Hepatocyte (in vitro differentiated cells): Measurements from ENCODE around the gene FADS1. TPM values are rescaled to one million over a fixed set of nuclear protein-coding genes. Genes with fewer than 3 reads are reported as not detected.

Experiments used
- DNase-seq: peaks from one replicate; pipeline ENCODE4 v3.0.0-alpha.2; 2016; ENCODE audit warnings: low spot score
- H2AFZ ChIP-seq: fragments of 200-600 bp; sonication (generic); 2 replicates; pipeline ENCODE4 v1.6.0; 2016; ENCODE audit warnings: antibody characterized with exemption, mild to moderate bottlenecking
- H3K27ac ChIP-seq: fragments of 200-600 bp; sonication (generic); 2 replicates; pipeline ENCODE4 v1.5.1; 2016; ENCODE audit warnings: mild to moderate bottlenecking
- H3K27me3 ChIP-seq: fragments of 200-600 bp; sonication (generic); 2 replicates; pipeline ENCODE4 v1.6.1; 2016
- H3K36me3 ChIP-seq: fragments of 200-600 bp; sonication (generic); replicated peaks from 2 replicates; pipeline ENCODE4 v1.5.1; 2016; ENCODE audit warnings: low read depth; ENCODE audit not compliant: insufficient read depth
- H3K4me1 ChIP-seq: fragments of 200-600 bp; sonication (generic); 2 replicates; pipeline ENCODE4 v1.5.1; 2016; ENCODE audit warnings: mild to moderate bottlenecking, moderate library complexity; ENCODE audit not compliant: insufficient read depth
- H3K4me2 ChIP-seq: fragments of 200-600 bp; sonication (generic); 2 replicates; pipeline ENCODE4 v1.6.0; 2016
- H3K4me3 ChIP-seq: fragments of 200-600 bp; sonication (generic); 2 replicates; pipeline ENCODE4 v1.5.1; 2016; ENCODE audit warnings: mild to moderate bottlenecking
- H3K79me2 ChIP-seq: fragments of 200-600 bp; sonication (generic); 2 replicates; pipeline ENCODE4 v1.6.0; 2017; ENCODE audit warnings: mild to moderate bottlenecking
- H3K9me2 ChIP-seq: fragments of 200-600 bp; sonication (generic); replicated peaks from 2 replicates; pipeline ENCODE4 v1.6.0; 2017; ENCODE audit warnings: mild to moderate bottlenecking; ENCODE audit not compliant: insufficient read depth
- H3K9me3 ChIP-seq: fragments of 200-600 bp; sonication (generic); 2 replicates; pipeline ENCODE4 v1.5.1; 2016; ENCODE audit warnings: low read depth, mild to moderate bottlenecking
- H4K20me1 ChIP-seq: fragments of 200-600 bp; sonication (generic); 2 replicates; pipeline ENCODE4 v1.6.0; 2016; ENCODE audit warnings: mild to moderate bottlenecking; ENCODE audit not compliant: insufficient read depth, poor library complexity, severe bottlenecking
- EZH2 ChIP-seq: fragments of 200-600 bp; sonication (generic); IDR thresholded peaks from 2 replicates; pipeline ENCODE4 v1.6.1; 2016; ENCODE audit warnings: antibody characterized with exemption, mild to moderate bottlenecking, borderline replicate concordance
- EZH2phosphoT487 ChIP-seq: fragments of 200-600 bp; sonication (generic); IDR thresholded peaks from one replicate; pipeline ENCODE4 v1.6.1; 2018; ENCODE audit warnings: antibody characterized with exemption, mild to moderate bottlenecking, low read depth, moderate library complexity; ENCODE audit not compliant: unreplicated experiment, severe bottlenecking
- WGBS: methylation state at CpG from one replicate; pipeline ENCODE4 v1.1.6; 2016; ENCODE audit warnings: low lambda C conversion rate; ENCODE audit errors: missing lambda C conversion rate; 5-methylcytosine and 5-hydroxymethylcytosine counted together
- polyA plus RNA-seq: library from polyadenylated mRNA; unstranded; fragments of >200 nt; fragmentation: Nextera tagmentation; extraction: Ambion mirVana; gene quantifications from 2 replicates; pipeline ENCODE4 v1.2.1, GENCODE V29; 2016
- total RNA-seq: library from RNA; depleted of rRNA; stranded (reverse); fragments of >200 nt; gene quantifications from 2 replicates; pipeline ENCODE4 v1.2.3, GENCODE V29; 2014
- TF ChIP-seq, protein P1 (sequence below): fragments of 200-600 bp; sonication (generic); IDR thresholded peaks from 2 replicates; pipeline ENCODE4 v1.5.1; 2016; ENCODE audit warnings: antibody characterized with exemption, mild to moderate bottlenecking; ENCODE audit not compliant: poor library complexity

Gene FADS1
- total and polyA plus RNA-seq, 2 experiments from 2014 or later: 151 to 230 TPM

DNA sequence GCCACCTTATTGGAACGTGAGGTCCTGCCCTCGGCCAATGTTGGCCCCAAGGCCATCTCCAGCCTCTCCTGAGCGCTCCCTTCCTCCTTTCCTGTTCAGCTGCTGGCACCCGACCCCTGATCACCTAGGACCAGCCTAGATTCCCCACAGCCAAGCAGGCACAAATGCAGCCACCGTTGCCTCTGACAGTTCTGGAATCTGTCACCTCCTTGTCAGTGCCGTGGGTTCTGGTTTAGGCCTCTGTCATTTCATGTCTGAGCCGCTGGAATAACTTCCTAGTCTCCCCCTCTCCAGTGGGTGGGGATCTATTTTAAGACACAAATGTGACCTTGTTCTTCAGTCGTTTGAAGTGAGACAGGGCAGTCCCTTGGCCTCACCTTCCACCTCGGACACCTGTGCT, 44.8 kb upstream of the FADS1 start:
- H3K36me3 ChIP-seq: no peaks in the 10 kb centered on the region
- no peak for TF ChIP-seq EZH2
- no peak for TF ChIP-seq EZH2phosphoT487
- TF ChIP-seq, protein P1, sequence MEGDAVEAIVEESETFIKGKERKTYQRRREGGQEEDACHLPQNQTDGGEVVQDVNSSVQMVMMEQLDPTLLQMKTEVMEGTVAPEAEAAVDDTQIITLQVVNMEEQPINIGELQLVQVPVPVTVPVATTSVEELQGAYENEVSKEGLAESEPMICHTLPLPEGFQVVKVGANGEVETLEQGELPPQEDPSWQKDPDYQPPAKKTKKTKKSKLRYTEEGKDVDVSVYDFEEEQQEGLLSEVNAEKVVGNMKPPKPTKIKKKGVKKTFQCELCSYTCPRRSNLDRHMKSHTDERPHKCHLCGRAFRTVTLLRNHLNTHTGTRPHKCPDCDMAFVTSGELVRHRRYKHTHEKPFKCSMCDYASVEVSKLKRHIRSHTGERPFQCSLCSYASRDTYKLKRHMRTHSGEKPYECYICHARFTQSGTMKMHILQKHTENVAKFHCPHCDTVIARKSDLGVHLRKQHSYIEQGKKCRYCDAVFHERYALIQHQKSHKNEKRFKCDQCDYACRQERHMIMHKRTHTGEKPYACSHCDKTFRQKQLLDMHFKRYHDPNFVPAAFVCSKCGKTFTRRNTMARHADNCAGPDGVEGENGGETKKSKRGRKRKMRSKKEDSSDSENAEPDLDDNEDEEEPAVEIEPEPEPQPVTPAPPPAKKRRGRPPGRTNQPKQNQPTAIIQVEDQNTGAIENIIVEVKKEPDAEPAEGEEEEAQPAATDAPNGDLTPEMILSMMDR: no peak
- no peaks in the 10 kb centered on the region for H3K9me3 ChIP-seq
- no peaks in the 10 kb centered on the region for H4K20me1 ChIP-seq
- no peak overlapping the region for H3K27ac ChIP-seq
- H3K4me1 ChIP-seq: no peaks in the 10 kb centered on the region
- no peak for DNase-seq
- H3K9me2 ChIP-seq: no peaks in the 10 kb centered on the region
- no peak overlapping the region for H3K4me3 ChIP-seq
- H3K4me2 ChIP-seq: no peak overlapping the region
- 73% methylated on average over 9 of the region's 9 CpGs for WGBS
- H3K79me2 ChIP-seq: no peaks in the 10 kb centered on the region
- H3K27me3 ChIP-seq: no peaks in the 10 kb centered on the region
- no peak overlapping the region for H2AFZ ChIP-seq

DNA sequence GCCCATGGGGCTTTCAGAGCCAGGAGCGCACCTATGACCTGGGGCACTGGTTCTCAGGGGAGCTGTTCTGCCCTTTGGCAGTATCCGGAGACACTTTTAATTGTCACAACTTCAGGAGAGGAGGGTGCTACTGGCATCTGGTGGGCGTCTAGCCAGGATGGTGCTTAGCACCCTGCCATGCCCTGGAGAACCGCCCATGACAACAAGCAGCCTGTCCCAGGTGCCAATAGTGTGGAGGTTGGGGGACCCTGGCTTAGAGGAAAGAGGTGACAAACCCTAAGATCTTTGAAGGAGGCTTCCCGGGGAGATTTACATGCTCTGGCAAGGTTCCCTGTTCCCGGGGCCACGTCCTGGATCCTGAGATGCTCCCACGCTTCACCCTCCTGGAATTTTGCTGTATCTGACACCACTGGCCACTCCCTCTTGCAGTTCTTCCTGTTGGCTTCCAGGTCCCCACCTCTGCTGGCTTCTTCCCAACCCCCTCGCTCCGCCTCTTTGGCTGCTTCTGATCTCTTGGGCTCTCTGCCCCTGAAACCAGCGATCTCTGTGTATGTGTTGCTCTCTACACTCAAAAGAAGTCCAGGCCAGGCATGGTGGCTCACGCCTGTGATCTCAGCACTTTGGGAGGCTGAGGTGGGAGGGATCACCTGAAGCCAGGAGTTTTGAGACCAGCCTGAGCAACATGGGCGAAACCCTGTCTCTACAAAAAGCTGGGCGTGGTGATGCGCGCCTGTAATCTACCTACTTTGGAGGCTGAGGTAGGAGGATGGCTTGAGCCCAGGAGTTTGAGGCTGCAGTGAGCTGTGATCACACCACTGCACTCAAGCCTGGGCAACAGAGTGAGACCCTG, 43.5 kb upstream of the FADS1 start:
- H3K79me2 ChIP-seq: no peaks in the 10 kb centered on the region
- H3K4me1 ChIP-seq: no peaks in the 10 kb centered on the region
- no peaks in the 10 kb centered on the region for H4K20me1 ChIP-seq
- no peak overlapping the region for H2AFZ ChIP-seq
- WGBS: 97% methylated on average over 16 of the region's 16 CpGs
- no peaks in the 10 kb centered on the region for H3K36me3 ChIP-seq
- no peaks in the 10 kb centered on the region for H3K27me3 ChIP-seq
- no peak overlapping the region for H3K4me3 ChIP-seq
- H3K9me3 ChIP-seq: no peaks in the 10 kb centered on the region
- H3K27ac ChIP-seq: no peak overlapping the region
- no peaks in the 10 kb centered on the region for H3K9me2 ChIP-seq
- H3K4me2 ChIP-seq: no peak overlapping the region
- DNase-seq: no peak
- no peak for TF ChIP-seq EZH2phosphoT487
- TF ChIP-seq EZH2: no peak
- TF ChIP-seq, protein P1: no peak

DNA sequence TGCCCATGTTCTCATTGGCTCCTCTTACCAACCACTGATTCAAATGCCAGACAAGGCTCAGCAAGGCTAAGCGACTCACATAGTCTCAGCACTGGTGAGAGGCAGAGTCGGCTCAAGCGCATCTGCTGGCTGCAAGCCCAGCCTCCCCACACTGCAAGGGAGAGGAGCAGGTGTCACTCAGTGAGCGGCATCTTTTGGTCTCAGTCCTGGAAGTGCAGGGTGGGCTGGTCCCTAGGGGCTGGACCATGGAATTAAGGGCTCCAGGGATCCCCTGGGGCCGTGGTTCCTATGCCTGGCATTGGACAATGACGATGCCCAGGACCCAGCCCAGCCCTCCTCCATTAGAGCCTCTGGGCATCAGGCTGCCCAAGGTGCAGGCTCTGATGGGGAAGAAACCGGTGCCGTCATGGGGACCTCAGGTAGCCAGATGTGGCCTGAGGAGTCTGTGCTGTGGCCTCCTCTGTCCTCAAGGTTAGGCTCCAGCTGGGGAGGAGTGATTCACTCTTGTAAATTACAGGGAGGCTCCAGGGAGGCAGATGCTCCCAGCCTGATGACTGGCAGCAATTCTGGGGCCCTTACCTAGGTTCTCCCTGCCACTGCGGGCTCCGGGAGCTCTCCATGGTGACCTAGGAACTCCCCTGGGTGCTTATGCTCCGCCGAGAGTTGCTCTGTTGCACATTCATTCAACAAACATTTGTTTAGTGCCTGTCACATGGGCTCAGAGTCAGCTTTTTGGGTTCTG, 39.3 kb upstream of the FADS1 start:
- 92% methylated on average over 12 of the region's 12 CpGs for WGBS
- no peaks in the 10 kb centered on the region for H4K20me1 ChIP-seq
- H3K9me2 ChIP-seq: no peaks in the 10 kb centered on the region

More for the DNA sequence above, 39.3 kb upstream of the FADS1 start:
- DNase-seq: no peak
- Histone ChIP-seq H3K4me1 (no peaks in the 10 kb centered on the region), H3K27me3 (no peaks in the 10 kb centered on the region), H3K4me2 (no peak overlapping the region), H3K9me3 (no peaks in the 10 kb centered on the region), H3K79me2 (no peaks in the 10 kb centered on the region), H2AFZ (no peak overlapping the region), H3K36me3 (no peaks in the 10 kb centered on the region), H3K4me3 (no peak overlapping the region), H3K27ac (no peak overlapping the region)
- TF ChIP-seq EZH2 (no peak), EZH2phosphoT487 (no peak)
- TF ChIP-seq, protein P1: no peak
